ENCODE results near the gene WDFY4.

The WDFY4 gene, protein sequence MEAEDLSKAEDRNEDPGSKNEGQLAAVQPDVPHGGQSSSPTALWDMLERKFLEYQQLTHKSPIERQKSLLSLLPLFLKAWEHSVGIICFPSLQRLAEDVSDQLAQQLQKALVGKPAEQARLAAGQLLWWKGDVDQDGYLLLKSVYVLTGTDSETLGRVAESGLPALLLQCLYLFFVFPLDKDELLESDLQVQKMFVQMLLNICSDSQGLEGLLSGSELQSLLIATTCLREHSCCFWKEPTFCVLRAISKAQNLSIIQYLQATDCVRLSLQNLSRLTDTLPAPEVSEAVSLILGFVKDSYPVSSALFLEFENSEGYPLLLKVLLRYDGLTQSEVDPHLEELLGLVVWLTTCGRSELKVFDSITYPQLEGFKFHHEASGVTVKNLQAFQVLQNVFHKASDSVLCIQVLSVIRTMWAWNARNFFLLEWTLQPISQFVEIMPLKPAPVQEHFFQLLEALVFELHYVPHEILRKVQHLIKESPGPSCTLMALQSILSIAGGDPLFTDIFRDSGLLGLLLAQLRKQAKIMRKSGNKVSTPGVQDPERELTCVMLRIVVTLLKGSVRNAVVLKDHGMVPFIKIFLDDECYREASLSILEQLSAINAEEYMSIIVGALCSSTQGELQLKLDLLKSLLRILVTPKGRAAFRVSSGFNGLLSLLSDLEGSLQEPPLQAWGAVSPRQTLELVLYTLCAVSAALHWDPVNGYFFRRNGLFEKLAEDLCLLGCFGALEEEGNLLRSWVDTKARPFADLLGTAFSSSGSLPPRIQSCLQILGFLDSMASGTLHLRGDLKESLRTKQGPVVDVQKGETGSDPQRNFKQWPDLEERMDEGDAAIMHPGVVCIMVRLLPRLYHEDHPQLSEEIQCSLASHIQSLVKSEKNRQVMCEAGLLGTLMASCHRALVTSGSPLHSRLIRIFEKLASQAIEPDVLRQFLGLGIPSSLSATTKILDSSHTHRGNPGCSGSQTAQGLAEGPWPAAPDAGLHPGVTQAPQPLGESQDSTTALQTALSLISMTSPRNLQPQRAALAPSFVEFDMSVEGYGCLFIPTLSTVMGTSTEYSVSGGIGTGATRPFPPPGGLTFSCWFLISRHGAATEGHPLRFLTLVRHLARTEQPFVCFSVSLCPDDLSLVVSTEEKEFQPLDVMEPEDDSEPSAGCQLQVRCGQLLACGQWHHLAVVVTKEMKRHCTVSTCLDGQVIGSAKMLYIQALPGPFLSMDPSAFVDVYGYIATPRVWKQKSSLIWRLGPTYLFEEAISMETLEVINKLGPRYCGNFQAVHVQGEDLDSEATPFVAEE (N-terminal part only)

DNA sequence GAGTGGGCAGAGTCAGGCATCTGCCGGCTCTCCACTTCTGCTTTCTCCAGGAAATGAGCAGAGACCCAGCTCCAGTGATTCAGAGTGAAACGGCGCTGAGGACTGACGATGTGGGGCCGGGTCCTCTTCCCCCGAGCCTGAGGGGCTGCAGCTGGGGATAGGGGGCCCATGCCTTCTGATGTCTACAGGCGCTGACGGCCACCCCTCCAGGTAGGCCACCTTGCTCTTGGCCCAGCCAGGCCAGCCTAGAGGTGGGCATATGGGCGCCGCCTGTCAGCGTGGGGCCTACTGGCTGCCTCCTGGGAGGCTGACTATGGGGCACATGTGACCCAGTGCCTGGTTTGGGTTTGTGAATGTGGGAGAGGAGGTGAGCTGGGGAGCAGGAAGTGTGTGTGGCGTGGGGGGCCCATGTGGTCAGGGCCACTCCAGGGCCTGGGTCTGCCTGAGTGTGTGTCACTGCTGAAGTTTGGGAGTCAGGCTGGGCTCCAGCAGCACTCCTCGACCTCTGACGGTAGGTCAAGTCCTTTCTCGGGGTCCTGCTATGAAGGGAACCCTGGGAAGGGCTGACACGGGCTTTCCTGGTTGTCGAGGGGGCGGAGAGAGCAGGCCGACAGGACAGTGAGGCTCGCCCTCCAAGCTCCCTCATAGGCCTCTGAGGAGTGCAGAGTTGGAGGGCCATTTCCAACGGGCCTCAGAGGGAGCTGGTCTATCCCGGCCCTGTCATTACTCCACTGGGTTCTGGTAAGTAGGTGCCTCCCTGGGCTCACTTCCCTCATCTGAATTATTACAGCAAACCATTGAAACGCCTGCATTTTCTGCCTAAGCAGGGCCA lies at the start of gene WDFY4:
WDFY4 (plus strand) TSS at position 82 of the 832 bp plus-strand sequence. CDS start 24,860 bp downstream, outside the sequence.
- TF ChIP-seq, protein P1, sequence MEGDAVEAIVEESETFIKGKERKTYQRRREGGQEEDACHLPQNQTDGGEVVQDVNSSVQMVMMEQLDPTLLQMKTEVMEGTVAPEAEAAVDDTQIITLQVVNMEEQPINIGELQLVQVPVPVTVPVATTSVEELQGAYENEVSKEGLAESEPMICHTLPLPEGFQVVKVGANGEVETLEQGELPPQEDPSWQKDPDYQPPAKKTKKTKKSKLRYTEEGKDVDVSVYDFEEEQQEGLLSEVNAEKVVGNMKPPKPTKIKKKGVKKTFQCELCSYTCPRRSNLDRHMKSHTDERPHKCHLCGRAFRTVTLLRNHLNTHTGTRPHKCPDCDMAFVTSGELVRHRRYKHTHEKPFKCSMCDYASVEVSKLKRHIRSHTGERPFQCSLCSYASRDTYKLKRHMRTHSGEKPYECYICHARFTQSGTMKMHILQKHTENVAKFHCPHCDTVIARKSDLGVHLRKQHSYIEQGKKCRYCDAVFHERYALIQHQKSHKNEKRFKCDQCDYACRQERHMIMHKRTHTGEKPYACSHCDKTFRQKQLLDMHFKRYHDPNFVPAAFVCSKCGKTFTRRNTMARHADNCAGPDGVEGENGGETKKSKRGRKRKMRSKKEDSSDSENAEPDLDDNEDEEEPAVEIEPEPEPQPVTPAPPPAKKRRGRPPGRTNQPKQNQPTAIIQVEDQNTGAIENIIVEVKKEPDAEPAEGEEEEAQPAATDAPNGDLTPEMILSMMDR (IDR thresholded peaks at IDR 0.05; ENCODE audit: borderline replicate concordance, insufficient read depth, low read depth, low read length), result no peak
- H3K4me3 ChIP-seq (ENCODE audit: low read depth, low read length), result peak within 1 kb of the TSS; percentile 60

DNA sequence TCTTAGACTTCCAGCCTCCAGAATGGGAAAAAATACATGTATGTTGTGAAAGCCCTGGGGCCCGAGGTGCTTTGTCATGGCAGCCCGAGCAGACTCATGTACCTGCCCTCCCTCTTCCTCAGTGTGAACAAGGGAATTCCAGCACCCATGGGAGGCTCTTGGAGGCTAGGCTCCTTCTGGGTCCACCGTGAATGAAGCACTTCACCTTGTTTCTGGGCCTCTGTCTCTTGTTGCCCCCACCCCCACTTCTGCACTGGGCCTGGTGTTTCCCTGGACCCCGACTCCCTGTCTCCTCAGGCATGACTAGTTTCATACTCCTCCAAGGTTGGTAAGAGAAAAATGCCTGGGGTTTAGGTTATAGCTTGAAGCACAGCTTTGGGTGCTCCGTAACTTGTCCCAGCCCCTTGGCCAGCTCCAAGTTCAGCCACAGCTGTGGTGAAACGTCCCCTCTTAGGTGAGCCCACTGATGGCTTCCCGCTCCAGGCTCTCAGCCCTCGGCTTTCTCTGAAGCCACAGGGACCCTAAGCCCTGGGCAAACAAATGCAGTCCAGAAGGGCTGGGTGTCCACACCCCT lies 49.6 kb upstream of the WDFY4 start:
- H3K4me3 ChIP-seq (ENCODE audit: low read depth, low read length), result no peak overlapping the region
- TF ChIP-seq, protein P1 (IDR thresholded peaks at IDR 0.05; ENCODE audit: borderline replicate concordance, insufficient read depth, low read depth, low read length), result no peak

DNA sequence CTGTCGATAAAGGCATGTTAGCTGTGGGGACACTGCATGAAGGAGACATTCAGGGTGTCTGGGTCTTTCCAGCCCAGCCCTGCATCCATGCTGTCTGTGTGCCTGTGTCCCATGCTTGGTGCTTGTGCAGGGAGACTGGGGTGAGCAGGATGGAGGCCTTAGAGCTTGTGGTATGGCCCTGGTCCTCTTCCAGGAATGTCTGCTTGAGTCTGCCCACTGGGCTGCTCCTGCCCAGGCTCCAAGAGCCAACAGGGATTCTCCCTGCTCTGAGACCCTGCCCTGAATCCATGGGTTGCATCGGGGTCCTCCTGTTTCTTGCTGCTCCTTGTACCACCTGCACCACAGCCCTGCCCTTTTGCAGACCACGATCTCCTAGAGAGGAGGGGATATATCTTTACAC lies 48.4 kb upstream of the WDFY4 start:
- no peak overlapping the region for H3K4me3 ChIP-seq (ENCODE audit: low read depth, low read length)
- TF ChIP-seq, protein P1 (IDR thresholded peaks at IDR 0.05; ENCODE audit: borderline replicate concordance, insufficient read depth, low read depth, low read length), result no peak

DNA sequence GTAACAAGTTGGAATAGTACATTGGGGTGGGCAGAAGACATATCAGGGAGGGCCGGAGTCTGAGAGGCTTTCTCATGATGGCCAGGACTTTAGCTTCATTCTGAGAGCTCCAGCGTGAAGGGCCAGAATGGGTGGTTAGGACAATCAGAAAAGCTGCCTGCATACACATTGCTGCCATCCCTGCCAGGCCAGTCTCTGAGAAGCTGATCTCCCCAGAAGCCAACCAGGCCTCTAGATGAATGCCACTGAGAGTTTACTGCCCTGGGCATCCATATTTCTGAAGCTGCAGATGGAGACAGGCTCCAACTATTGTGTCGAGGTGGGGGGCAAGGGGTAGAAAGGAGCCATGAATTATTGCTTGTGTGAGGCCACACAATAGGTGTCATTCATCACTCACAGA lies 47.8 kb upstream of the WDFY4 start:
- TF ChIP-seq, protein P1 (IDR thresholded peaks at IDR 0.05; ENCODE audit: borderline replicate concordance, insufficient read depth, low read depth, low read length), result no peak
- H3K4me3 ChIP-seq (ENCODE audit: low read depth, low read length), result no peak overlapping the region

DNA sequence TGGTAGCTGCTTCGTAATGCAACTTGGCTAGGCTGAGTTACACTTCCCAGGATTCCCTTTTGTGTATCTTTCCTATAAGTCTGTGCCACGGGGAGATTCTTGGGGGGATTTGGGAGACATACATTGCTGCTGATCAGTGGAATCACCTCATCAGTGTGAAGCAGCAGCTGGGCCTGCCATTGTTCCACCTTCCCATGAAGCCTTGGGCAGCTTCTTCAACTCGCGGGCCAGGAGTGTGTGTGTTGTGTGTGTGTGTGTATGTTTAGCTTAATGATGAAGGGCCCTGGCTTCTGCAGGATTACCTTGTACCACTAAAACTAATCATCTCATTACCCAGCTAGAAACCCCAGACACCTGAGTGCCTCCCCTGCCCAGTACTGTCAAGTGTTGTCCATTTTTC lies 46.5 kb upstream of the WDFY4 start:
- no peak overlapping the region for H3K4me3 ChIP-seq (ENCODE audit: low read depth, low read length)
- TF ChIP-seq, protein P1 (IDR thresholded peaks at IDR 0.05; ENCODE audit: borderline replicate concordance, insufficient read depth, low read depth, low read length), result no peak

Measured in GM12875 (cell line).